ENCODE measurements around the gene DHDDS. TPM values are rescaled to one million over a fixed set of nuclear protein-coding genes. Genes with fewer than 3 reads are reported as not detected.

The DHDDS gene
- total RNA-seq, 1 donor from 2014 or later, result 49.5 TPM

- no peak for DNase-seq (ENCODE audit: low spot score in 2 of 2, unreplicated experiment in 2 of 2)
- no peak overlapping the region for H3K27ac Mint-ChIP-seq
- H3K36me3 Mint-ChIP-seq, result no peaks in the 10 kb centered on the region
- peaks cover 5% of the 10 kb centered on the region for H3K9me3 Mint-ChIP-seq
- no peaks in the 10 kb centered on the region for H3K4me1 Mint-ChIP-seq
- no peaks in the 10 kb centered on the region for H3K27me3 Mint-ChIP-seq (ENCODE audit: low read depth)
- no peak overlapping the region for H3K4me3 Mint-ChIP-seq
- no peak for TF ChIP-seq CTCF (IDR thresholded peaks at IDR 0.05; ENCODE audit: unreplicated experiment)
Measured at GRCh38 chr1:26516987-26517765, 85.1 kb downstream of the DHDDS start.

GRCh38 chr1:26517766-26518049, 85.6 kb downstream of the DHDDS start:
- H3K27ac Mint-ChIP-seq, result no peak overlapping the region
- H3K27me3 Mint-ChIP-seq (ENCODE audit: low read depth), result no peaks in the 10 kb centered on the region
- H3K36me3 Mint-ChIP-seq, result no peaks in the 10 kb centered on the region
- no peaks in the 10 kb centered on the region for H3K9me3 Mint-ChIP-seq
- no peak overlapping the region for H3K4me3 Mint-ChIP-seq
- H3K4me1 Mint-ChIP-seq, result no peaks in the 10 kb centered on the region
- DNase-seq (ENCODE audit: low spot score in 2 of 2, unreplicated experiment in 2 of 2), result no peak
- no peak for TF ChIP-seq CTCF (IDR thresholded peaks at IDR 0.05; ENCODE audit: unreplicated experiment)

GRCh38 chr1:26518355-26518754, 86.2 kb downstream of the DHDDS start:
- TF ChIP-seq CTCF (IDR thresholded peaks at IDR 0.05; ENCODE audit: unreplicated experiment), result no peak
- no peak for DNase-seq (ENCODE audit: low spot score in 2 of 2, unreplicated experiment in 2 of 2)
- Mint-ChIP-seq H3K27me3 (ENCODE audit: low read depth) (no peaks in the 10 kb centered on the region), H3K4me1 (no peaks in the 10 kb centered on the region), H3K4me3 (no peak overlapping the region), H3K9me3 (no peaks in the 10 kb centered on the region), H3K36me3 (no peaks in the 10 kb centered on the region), H3K27ac (no peak overlapping the region)

GRCh38 chr1:26520339-26520738, 88.2 kb downstream of the DHDDS start:
- no peaks in the 10 kb centered on the region for H3K9me3 Mint-ChIP-seq
- peaks cover 10% of the 10 kb centered on the region for H3K27me3 Mint-ChIP-seq (ENCODE audit: low read depth)
- no peak overlapping the region for H3K4me3 Mint-ChIP-seq
- no peak for DNase-seq (ENCODE audit: low spot score in 2 of 2, unreplicated experiment in 2 of 2)
- no peaks in the 10 kb centered on the region for H3K4me1 Mint-ChIP-seq
- no peak overlapping the region for H3K27ac Mint-ChIP-seq
- H3K36me3 Mint-ChIP-seq, result no peaks in the 10 kb centered on the region
- TF ChIP-seq CTCF (IDR thresholded peaks at IDR 0.05; ENCODE audit: unreplicated experiment), result no peak

Other genes starting within 250 kb of the DHDDS start
- 0.27 to 0.38 TPM (median 0.29 TPM) in 3 replicates for gene CATSPER4, start 241.7 kb upstream of the DHDDS start, total RNA-seq
- gene CEP85, start 198.1 kb upstream of the DHDDS start, total RNA-seq, result 18.2 to 22.7 TPM (median 20.3 TPM) in 3 replicates
- 35.6 to 37.4 TPM (median 36.3 TPM) in 3 replicates for gene SH3BGRL3, start 152.2 kb upstream of the DHDDS start, total RNA-seq
- 28.3 to 29.6 TPM (median 29.6 TPM) in 3 replicates for gene UBXN11, start 125.7 kb upstream of the DHDDS start, total RNA-seq
- gene CD52, start 114.4 kb upstream of the DHDDS start, total RNA-seq, result 1.1 to 1.9 TPM (median 1.6 TPM) in 3 replicates
- gene CRYBG2, start 78.2 kb upstream of the DHDDS start, total RNA-seq, result 9.4 to 10.9 TPM (median 10.3 TPM) in 3 replicates
- not detected in 3 replicates for gene ZNF683, start 59.6 kb upstream of the DHDDS start, total RNA-seq
- gene LIN28A, start 21.5 kb upstream of the DHDDS start, total RNA-seq, result 0.09 TPM in 1 of 3 replicates, not detected in the others
- gene HMGN2, start 40.1 kb downstream of the DHDDS start, total RNA-seq, result 466 to 497 TPM (median 481 TPM) in 3 replicates
- 18.1 to 20.2 TPM (median 19.4 TPM) in 3 replicates for gene RPS6KA1, start 97.4 kb downstream of the DHDDS start, total RNA-seq